Muscle of leg (tissue), 11 donors: ENCODE measurements around the gene GDF11. TPM values are rescaled to one million over a fixed set of nuclear protein-coding genes. Genes with fewer than 3 reads are reported as not detected.
A peak's percentile ranks its signal among the peaks of the same experiment; 100 is the strongest.

Source experiments
- DNase-seq: peaks from one replicate; pipeline ENCODE4 v3.0.0; 2013
- H3K27ac ChIP-seq: one replicate; pipeline ENCODE4 v1.5.1; 2013; ENCODE audit warnings: mild to moderate bottlenecking, low read length, control low read depth
- H3K27me3 ChIP-seq: one replicate; pipeline ENCODE4 v1.6.1; 2013; ENCODE audit warnings: low read length; ENCODE audit not compliant: control insufficient read depth, insufficient read depth
- H3K36me3 ChIP-seq: one replicate; pipeline ENCODE4 v1.6.1; 2013; ENCODE audit warnings: low read length; ENCODE audit not compliant: control insufficient read depth, insufficient read depth
- H3K4me1 ChIP-seq: one replicate; pipeline ENCODE4 v1.6.1; 2013; ENCODE audit warnings: low read length; ENCODE audit not compliant: control insufficient read depth, insufficient read depth
- H3K4me3 ChIP-seq: one replicate; pipeline ENCODE4 v1.5.1; 2013; ENCODE audit warnings: low read length, control low read depth
- H3K9me3 ChIP-seq: replicated peaks from 2 replicates; pipeline ENCODE4 v1.6.1; 2013; ENCODE audit warnings: low read depth, low read length; ENCODE audit not compliant: control insufficient read depth
- WGBS: methylation state at CpG from one replicate; pipeline ENCODE4 v1.1.5; 2013; ENCODE audit warnings: missing lambda C conversion rate; ENCODE audit not compliant: insufficient coverage; 5-methylcytosine and 5-hydroxymethylcytosine counted together
- polyA plus RNA-seq, 8 donors: library from polyadenylated mRNA; unstranded; fragments of 120-200 nt; gene quantifications; one replicate each; pipeline versions ENCODE4 v1.2.1 to v1.2.3, GENCODE V29; 2013; ENCODE audit warnings: inconsistent platforms in 1 of 8, low replicate concordance in 1 of 8; ENCODE audit not compliant: insufficient read length in 8 of 8, insufficient read depth in 1 of 8
- total RNA-seq: library from RNA; stranded (reverse); fragments of 120-200 nt; gene quantifications from one replicate; pipeline ENCODE4 v1.2.4, GENCODE V29; 2013

Gene GDF11
- total and polyA plus RNA-seq, 9 donors = 4.5 to 12.4 (median 10.7) TPM

DNA sequence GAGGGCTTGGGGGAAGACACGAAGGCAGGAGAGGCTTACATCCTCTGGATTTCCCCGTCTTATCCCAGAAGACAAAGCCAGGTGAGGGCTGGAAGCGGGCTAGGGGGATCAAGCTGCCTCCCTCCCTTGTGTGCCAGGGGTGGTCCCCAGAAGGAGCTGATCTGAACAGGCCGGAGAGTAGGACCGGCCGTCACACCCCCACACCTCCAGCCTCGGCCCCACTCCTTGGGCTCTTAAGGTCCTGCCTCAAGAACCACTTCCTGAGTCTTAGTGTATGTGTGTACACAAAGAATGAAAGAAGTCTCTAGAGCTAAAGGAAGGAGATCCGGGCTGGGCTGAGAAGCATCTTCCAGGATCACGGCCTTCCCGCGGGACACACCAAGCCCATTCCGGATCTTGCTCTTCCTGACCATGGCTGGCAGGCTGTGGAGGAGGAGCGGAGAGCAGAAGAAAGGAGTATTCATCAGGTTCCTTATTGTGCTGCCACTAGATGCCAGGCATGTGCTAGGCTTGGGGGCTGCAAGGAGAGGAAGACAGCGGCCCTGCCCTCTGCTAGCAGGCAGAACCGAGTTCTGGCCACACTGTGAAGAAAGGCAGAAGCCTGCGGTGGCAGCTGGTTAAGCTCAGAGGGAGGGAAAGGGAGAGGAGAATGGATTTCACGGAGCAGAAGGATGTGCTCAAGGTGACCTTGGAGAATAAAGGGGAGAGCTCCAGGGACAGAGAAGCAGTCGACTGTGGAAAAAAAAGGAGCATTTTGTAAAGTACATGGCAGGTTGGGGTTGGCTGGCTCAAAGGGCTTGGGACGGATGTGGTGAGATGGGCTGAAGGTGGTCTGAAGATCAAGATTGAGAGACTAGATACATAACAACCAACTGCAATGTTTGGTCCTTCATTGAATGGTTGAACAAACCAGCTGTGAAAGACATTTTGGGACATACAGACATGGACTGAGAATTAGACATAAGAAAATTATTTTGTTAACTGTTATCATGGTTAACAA is 12.8 kb upstream of the GDF11 start:
- H3K9me3 ChIP-seq = no peaks in the 10 kb centered on the region
- H3K36me3 ChIP-seq = peaks cover 29% of the 10 kb centered on the region
- peak; percentile 84 for DNase-seq
- peaks cover 47% of the 10 kb centered on the region for H3K4me1 ChIP-seq
- peak overlapping the region; percentile 70 for H3K4me3 ChIP-seq
- no peaks in the 10 kb centered on the region for H3K27me3 ChIP-seq
- peak overlapping the region; percentile 100 for H3K27ac ChIP-seq
- WGBS = 3% methylated on average over 13 of the region's 19 CpGs

GRCh38 chr12:55732288-55732687 is 10.6 kb upstream of the GDF11 start:
- H3K27me3 ChIP-seq = no peaks in the 10 kb centered on the region
- DNase-seq = no peak
- H3K27ac ChIP-seq = no peak overlapping the region
- H3K4me3 ChIP-seq = no peak overlapping the region
- peaks cover 7% of the 10 kb centered on the region for H3K36me3 ChIP-seq
- H3K9me3 ChIP-seq = no peaks in the 10 kb centered on the region
- 100% methylated on average over 2 of the region's 4 CpGs for WGBS
- H3K4me1 ChIP-seq = peaks cover 35% of the 10 kb centered on the region

DNA sequence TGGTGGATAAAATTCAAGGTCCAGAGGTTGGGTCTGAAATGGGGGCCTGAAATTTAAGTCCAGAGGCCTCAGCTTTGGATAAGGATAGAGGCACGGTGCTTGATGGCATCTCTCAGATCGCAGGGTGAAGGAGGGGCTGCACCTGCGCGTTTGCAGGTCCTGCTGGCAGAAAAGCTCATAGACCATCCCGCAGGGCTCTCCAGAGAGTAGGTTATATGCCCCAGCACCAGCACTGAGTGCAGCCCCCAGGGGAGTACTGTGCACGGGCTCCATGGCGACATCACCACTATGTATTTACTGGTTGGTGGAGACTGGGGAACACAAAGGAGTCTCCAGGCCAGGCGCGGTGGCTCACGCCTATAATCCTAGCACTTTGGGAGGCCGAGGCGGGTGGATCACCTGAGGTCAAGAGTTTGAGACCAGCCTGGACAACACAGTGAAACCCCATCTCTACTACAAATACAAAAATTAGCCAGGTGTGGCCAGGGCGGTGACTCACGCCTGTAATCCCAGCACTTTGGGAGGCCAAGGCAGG is 9.8 kb upstream of the GDF11 start:
- no peaks in the 10 kb centered on the region for H3K27me3 ChIP-seq
- H3K36me3 ChIP-seq = peaks cover 4% of the 10 kb centered on the region
- H3K27ac ChIP-seq = no peak overlapping the region
- DNase-seq = no peak
- H3K4me3 ChIP-seq = no peak overlapping the region
- H3K9me3 ChIP-seq = no peaks in the 10 kb centered on the region
- WGBS = 85% methylated on average over 10 of the region's 14 CpGs
- peaks cover 35% of the 10 kb centered on the region for H3K4me1 ChIP-seq

DNA sequence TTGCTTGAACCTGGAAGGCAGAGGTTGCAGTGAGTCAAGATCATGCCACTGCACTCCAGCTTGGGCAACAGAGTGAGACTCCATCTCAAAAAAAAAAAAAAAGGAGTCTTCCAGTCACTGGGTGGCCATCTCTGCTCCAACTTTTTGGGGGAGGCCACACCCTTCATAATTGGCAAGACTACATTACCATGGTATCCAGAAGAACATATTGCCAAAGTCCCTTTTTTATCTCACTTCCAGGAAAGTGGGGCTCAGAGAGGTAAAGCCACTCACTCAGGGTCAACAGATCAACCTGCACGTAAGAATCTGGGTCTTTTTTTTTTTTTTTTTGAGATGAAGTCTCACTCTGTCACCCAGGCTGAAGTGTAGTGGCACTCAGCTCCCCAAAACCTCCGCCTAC is 9.1 kb upstream of the GDF11 start:
- 82% methylated on average over 2 of the region's 2 CpGs for WGBS
- H3K27ac ChIP-seq = no peak overlapping the region
- DNase-seq = no peak
- H3K4me3 ChIP-seq = no peak overlapping the region
- H3K9me3 ChIP-seq = no peaks in the 10 kb centered on the region
- peaks cover 4% of the 10 kb centered on the region for H3K36me3 ChIP-seq
- H3K27me3 ChIP-seq = no peaks in the 10 kb centered on the region
- H3K4me1 ChIP-seq = peaks cover 37% of the 10 kb centered on the region

GRCh38 chr12:55734595-55734994 is 8.3 kb upstream of the GDF11 start:
- 88% methylated on average over 1 of the region's 3 CpGs for WGBS
- DNase-seq = no peak

GRCh38 chr12:55736076-55736475 is 6.8 kb upstream of the GDF11 start:
- Histone ChIP-seq H3K27ac (no peak overlapping the region), H3K4me1 (peaks cover 24% of the 10 kb centered on the region), H3K36me3 (peaks cover 4% of the 10 kb centered on the region), H3K4me3 (no peak overlapping the region), H3K27me3 (no peaks in the 10 kb centered on the region), H3K9me3 (no peaks in the 10 kb centered on the region)
- 50% methylated on average over 3 of the region's 3 CpGs for WGBS
- DNase-seq = no peak

More at GRCh38 chr12:55734595-55734994, 8.3 kb upstream of the GDF11 start:
- Histone ChIP-seq H3K27ac (no peak overlapping the region), H3K4me1 (peaks cover 37% of the 10 kb centered on the region), H3K36me3 (peaks cover 4% of the 10 kb centered on the region), H3K9me3 (no peaks in the 10 kb centered on the region), H3K4me3 (no peak overlapping the region), H3K27me3 (no peaks in the 10 kb centered on the region)

DNA sequence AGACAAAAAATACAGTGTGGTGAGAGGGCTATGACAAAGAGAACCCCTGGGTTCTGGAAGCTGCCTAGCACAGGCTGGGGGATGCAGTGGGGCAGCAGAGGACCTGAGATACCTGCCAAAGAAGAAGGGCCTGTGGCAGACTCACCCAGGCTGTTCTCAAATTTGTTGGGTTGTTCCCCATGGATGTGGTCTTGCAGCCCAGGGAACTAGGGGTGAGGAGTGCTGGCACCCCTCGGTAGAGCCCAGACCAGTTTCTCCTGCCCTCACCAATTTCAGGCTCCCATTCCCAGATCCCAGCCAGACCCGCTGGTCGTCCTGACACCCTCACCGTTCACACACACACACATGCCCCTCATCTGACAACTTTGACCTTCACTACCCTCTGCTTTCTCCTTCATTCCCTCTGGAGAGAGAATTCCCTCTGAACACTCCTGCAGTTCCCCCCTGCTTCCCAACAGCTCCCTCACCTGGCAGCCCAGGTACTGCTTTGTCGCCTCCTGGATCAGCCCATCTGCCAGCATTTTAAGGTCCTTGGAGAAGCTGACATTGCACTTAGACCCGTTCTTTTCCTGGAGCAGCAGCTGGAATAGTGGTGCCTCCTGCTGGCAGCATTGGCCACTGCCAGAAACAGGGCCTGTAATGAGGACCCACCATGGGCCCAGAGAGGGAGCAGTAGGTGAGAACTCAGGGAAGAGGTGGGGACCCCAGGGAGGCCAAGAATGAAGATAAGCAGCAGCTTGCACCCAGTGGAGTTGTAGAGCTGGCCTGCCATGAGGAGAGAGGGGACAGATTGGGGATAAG is 5.9 kb upstream of the GDF11 start:
- H3K4me1 ChIP-seq = peaks cover 26% of the 10 kb centered on the region
- H3K9me3 ChIP-seq = no peaks in the 10 kb centered on the region
- peaks cover 4% of the 10 kb centered on the region for H3K36me3 ChIP-seq
- no peak overlapping the region for H3K4me3 ChIP-seq
- 32% methylated on average over 6 of the region's 6 CpGs for WGBS
- no peaks in the 10 kb centered on the region for H3K27me3 ChIP-seq
- peak; percentile 75 for DNase-seq
- H3K27ac ChIP-seq = peak overlapping the region; percentile 93

- Histone ChIP-seq H3K4me1 (peaks cover 27% of the 10 kb centered on the region), H3K9me3 (no peaks in the 10 kb centered on the region), H3K36me3 (no peaks in the 10 kb centered on the region), H3K4me3 (peak overlapping the region; percentile 58), H3K27me3 (no peaks in the 10 kb centered on the region), H3K27ac (peak overlapping the region; percentile 93)
- WGBS = no CpG with 5 or more reads among the region's 4 CpGs
- DNase-seq = peak; percentile 78
Observed at GRCh38 chr12:55737581-55738122, 5.3 kb upstream of the GDF11 start.

- peak overlapping the region; percentile 58 for H3K4me3 ChIP-seq
- DNase-seq = peak; percentile 95
- peaks cover 28% of the 10 kb centered on the region for H3K4me1 ChIP-seq
- WGBS = 0% methylated on average over 5 of the region's 14 CpGs
- no peaks in the 10 kb centered on the region for H3K9me3 ChIP-seq
- H3K36me3 ChIP-seq = no peaks in the 10 kb centered on the region
- H3K27me3 ChIP-seq = no peaks in the 10 kb centered on the region
- peak overlapping the region; percentile 93 for H3K27ac ChIP-seq
Observed at GRCh38 chr12:55738123-55739024, 4.5 kb upstream of the GDF11 start.
